HFFc6 (cell line): ENCODE data around the gene TRIM67. TPM values are rescaled to one million over a fixed set of nuclear protein-coding genes. Genes with fewer than 3 reads are reported as not detected.
A peak's percentile ranks its signal among the peaks of the same experiment; 100 is the strongest.

ENCODE experiments used
- DNase-seq: peaks from one replicate; pipeline ENCODE4 v3.0.0-alpha.2; 2018
- H3K27ac Mint-ChIP-seq: 2 replicates; pipeline ENCODE4 v1.8.0; 2020; ENCODE audit warnings: mild to moderate bottlenecking, mixed read lengths
- H3K27me3 Mint-ChIP-seq: 2 replicates; pipeline ENCODE4 v1.8.0; 2021; ENCODE audit warnings: mild to moderate bottlenecking, moderate library complexity, mixed read lengths; ENCODE audit not compliant: insufficient read depth
- H3K36me3 Mint-ChIP-seq: 2 replicates; pipeline ENCODE4 v1.8.0; 2021; ENCODE audit warnings: low read depth, mixed read lengths
- H3K4me1 Mint-ChIP-seq: 2 replicates; pipeline ENCODE4 v1.8.0; 2020; ENCODE audit warnings: low read depth, mixed read lengths
- H3K4me3 Mint-ChIP-seq: 2 replicates; pipeline ENCODE4 v1.8.0; 2020; ENCODE audit warnings: mild to moderate bottlenecking, moderate library complexity, mixed read lengths
- H3K9me3 Mint-ChIP-seq: 2 replicates; pipeline ENCODE4 v1.8.0; 2020; ENCODE audit warnings: mild to moderate bottlenecking, mixed read lengths
- total RNA-seq, 6 experiments: library from RNA; stranded (reverse); fragmentation: NEBNext Ultra II Directional; extraction: Animal tissue kit (Norgen Biotek cat#: 25700); gene quantifications; 2 replicates in 1 of 6; 3 replicates in 5 of 6; pipeline ENCODE4 v1.2.3, GENCODE V29; 2021
- TF ChIP-seq, protein P1 (sequence below): fragments of 200-600 bp; sonication (generic); IDR thresholded peaks from 2 replicates; pipeline ENCODE4 v1.5.0; 2021; ENCODE audit warnings: antibody characterized with exemption, mild to moderate bottlenecking

Gene TRIM67
- total RNA-seq, 6 experiments from 2014 or later, result not detected

DNA sequence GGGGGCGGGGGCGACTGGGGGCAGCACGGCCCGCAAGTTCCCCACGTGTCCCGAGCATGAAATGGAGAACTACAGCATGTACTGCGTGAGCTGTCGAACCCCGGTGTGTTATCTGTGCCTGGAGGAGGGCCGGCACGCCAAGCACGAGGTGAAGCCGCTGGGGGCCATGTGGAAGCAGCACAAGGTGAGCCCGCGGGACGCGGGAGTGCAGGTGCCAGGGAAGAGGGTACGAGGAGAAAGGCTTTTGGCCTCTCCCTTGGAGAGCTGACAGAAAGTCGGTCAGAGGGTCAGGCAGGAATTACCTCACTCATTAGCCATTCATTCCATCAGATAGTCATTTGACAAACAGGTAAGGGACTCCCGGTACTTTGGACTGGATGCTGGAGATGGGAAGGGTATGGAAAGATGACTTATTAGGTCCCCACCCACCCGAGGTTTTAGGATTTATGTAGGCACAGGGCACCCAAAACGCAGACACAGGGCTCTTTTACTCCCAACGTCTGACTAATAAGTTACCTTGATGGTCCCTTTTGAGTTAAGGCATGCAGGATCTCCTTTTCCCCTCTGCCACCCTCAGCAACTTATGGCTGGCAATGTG, 2.1 kb downstream of the TRIM67 start:
- no peaks in the 10 kb centered on the region for H3K4me1 Mint-ChIP-seq
- H3K27me3 Mint-ChIP-seq, result peaks cover 25% of the 10 kb centered on the region
- H3K4me3 Mint-ChIP-seq, result no peak overlapping the region

DNA sequence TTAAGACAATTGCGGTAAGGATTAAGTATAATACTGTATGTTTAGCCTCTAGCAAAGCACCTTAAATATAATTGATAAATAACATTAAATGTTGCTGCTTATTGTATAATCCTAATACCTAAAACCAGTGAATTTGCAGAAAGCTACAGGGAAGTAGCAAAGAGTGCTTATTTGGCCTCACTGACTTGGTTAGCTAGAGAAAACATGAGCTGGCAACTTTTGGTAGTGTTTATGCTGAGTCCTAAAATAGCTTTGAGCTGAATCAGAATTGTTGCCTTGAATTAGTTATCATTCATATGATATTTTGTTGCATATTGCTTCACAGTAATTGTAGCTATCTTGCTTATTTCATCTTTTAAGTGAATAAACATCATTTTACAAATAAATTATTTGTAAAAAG, 3.5 kb downstream of the TRIM67 start:
- H3K27me3 Mint-ChIP-seq, result peaks cover 13% of the 10 kb centered on the region
- no peak overlapping the region for H3K4me3 Mint-ChIP-seq
- H3K36me3 Mint-ChIP-seq, result no peaks in the 10 kb centered on the region
- H3K9me3 Mint-ChIP-seq, result no peaks in the 10 kb centered on the region
- H3K27ac Mint-ChIP-seq, result no peak overlapping the region
- H3K4me1 Mint-ChIP-seq, result no peaks in the 10 kb centered on the region
- no peak for DNase-seq
- TF ChIP-seq, protein P1, sequence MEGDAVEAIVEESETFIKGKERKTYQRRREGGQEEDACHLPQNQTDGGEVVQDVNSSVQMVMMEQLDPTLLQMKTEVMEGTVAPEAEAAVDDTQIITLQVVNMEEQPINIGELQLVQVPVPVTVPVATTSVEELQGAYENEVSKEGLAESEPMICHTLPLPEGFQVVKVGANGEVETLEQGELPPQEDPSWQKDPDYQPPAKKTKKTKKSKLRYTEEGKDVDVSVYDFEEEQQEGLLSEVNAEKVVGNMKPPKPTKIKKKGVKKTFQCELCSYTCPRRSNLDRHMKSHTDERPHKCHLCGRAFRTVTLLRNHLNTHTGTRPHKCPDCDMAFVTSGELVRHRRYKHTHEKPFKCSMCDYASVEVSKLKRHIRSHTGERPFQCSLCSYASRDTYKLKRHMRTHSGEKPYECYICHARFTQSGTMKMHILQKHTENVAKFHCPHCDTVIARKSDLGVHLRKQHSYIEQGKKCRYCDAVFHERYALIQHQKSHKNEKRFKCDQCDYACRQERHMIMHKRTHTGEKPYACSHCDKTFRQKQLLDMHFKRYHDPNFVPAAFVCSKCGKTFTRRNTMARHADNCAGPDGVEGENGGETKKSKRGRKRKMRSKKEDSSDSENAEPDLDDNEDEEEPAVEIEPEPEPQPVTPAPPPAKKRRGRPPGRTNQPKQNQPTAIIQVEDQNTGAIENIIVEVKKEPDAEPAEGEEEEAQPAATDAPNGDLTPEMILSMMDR, result no peak

More for the DNA sequence above, 2.1 kb downstream of the TRIM67 start:
- no peaks in the 10 kb centered on the region for H3K36me3 Mint-ChIP-seq
- DNase-seq, result no peak
- TF ChIP-seq, protein P1, result no peak
- H3K27ac Mint-ChIP-seq, result no peak overlapping the region
- H3K9me3 Mint-ChIP-seq, result no peaks in the 10 kb centered on the region

DNA sequence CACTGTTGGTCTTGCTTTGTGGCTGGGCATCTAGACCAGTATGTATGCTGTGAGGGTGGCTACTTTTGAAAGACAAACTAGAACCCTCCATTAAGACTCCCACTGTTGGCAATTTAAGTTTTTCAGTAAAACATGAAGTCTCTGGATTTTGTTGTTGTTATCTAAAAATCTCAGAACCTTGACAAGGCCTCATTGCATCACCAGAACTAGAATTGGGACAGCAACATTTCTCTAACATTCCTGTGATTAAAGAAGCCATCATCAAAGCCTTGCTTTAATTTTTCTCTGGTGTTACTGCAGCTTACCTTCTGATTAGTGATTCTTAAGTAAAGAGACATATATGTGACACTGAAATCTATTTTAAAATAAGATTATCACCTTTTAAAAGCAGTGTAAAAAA, 4.5 kb downstream of the TRIM67 start:
- H3K27ac Mint-ChIP-seq, result no peak overlapping the region
- H3K9me3 Mint-ChIP-seq, result no peaks in the 10 kb centered on the region
- H3K36me3 Mint-ChIP-seq, result no peaks in the 10 kb centered on the region
- H3K27me3 Mint-ChIP-seq, result peaks cover 9% of the 10 kb centered on the region
- no peaks in the 10 kb centered on the region for H3K4me1 Mint-ChIP-seq
- TF ChIP-seq, protein P1, result no peak
- no peak overlapping the region for H3K4me3 Mint-ChIP-seq
- DNase-seq, result no peak

DNA sequence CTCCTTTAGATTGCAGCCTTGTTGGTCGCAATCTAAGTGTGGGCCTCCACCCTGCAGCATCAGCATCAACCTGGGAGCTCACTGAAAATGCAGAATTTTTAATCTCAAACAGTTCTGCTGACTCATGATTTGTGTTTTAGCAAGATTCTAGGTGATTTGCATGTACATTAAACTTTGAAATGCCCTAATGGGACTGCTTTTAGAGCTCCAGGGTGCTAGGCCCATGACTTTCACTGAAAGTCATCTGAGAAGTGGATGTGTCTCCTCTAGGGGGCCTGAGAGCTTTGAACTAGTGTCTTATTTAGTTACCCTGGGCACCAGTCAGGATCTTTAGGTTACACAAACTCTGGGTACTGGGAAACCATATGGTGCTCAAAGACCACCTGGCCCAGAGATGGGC, 9.0 kb downstream of the TRIM67 start:
- no peak overlapping the region for H3K27ac Mint-ChIP-seq
- no peak for DNase-seq
- H3K4me3 Mint-ChIP-seq, result no peak overlapping the region
- no peaks in the 10 kb centered on the region for H3K4me1 Mint-ChIP-seq
- TF ChIP-seq, protein P1, result peak; percentile 27; the same call in 1 of the 2 replicates
- H3K36me3 Mint-ChIP-seq, result no peaks in the 10 kb centered on the region
- peaks cover 4% of the 10 kb centered on the region; the same call in 1 of the 2 replicates for H3K27me3 Mint-ChIP-seq
- H3K9me3 Mint-ChIP-seq, result no peaks in the 10 kb centered on the region

DNA sequence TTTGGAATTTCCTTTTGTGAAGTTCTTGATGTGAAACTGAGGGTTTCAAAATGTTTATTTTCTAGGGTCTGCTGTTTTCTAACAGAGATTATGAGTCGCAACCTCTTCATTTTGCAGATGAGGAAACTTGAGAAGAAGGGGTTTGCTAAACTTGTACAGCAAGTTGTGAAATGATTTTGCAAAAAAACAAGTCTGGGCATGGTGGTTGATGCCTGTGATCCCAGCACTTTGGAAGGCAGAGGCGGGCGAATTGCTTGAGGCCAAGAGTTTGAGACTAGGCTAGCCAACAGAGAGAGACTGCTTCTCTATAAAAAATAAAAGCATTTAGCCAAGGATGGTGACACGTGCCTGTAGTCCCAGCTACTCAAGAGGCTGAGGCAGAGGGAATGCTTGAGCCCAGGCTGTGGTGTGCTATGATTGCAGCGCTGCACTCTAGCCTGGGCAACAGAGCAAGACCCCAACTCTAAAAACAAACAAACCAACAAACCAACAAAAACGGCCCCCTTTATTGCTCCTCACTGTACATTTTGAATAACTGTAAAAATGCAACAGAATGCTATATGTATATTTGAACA, 9.9 kb downstream of the TRIM67 start:
- no peaks in the 10 kb centered on the region for H3K9me3 Mint-ChIP-seq
- H3K36me3 Mint-ChIP-seq, result no peaks in the 10 kb centered on the region
- DNase-seq, result no peak
- H3K4me3 Mint-ChIP-seq, result no peak overlapping the region
- H3K27ac Mint-ChIP-seq, result no peak overlapping the region
- H3K27me3 Mint-ChIP-seq, result peaks cover 8% of the 10 kb centered on the region; the same call in 1 of the 2 replicates
- H3K4me1 Mint-ChIP-seq, result no peaks in the 10 kb centered on the region
- TF ChIP-seq, protein P1, result no peak
